Stomach (tissue), 9 donors: ENCODE results near the gene LRRC8B. TPM values are rescaled to one million over a fixed set of nuclear protein-coding genes. Genes with fewer than 3 reads are reported as not detected.
A peak's percentile ranks its signal among the peaks of the same experiment; 100 is the strongest.
"Not testable (repeated sequence)": the region's sequence is repeated elsewhere in the genome, so short reads cannot be mapped to it uniquely, and the experiment has no call there.

Source experiments
- DNase-seq, 2 donors: peaks; one replicate each; pipeline versions ENCODE4 v3.0.0 to v3.0.0-alpha.2; 2013 to 2019
- H3K27ac ChIP-seq, 5 donors: fragments of 200-600 bp in 4 of 5; sonication (generic) in 4 of 5; one replicate each; pipeline ENCODE4 v1.5.1; 2013 to 2019; ENCODE audit warnings: mild to moderate bottlenecking in 1 of 5, moderate library complexity in 1 of 5
- H3K27me3 ChIP-seq, 3 donors: fragments of 200-600 bp; sonication (generic); one replicate each; pipeline ENCODE4 v1.5.1; 2017 to 2019; ENCODE audit warnings: mixed run types in 1 of 3
- H3K36me3 ChIP-seq, 4 donors: fragments of 200-600 bp; sonication (generic); 1 replicate in 3 of 4; 2 replicates in 1 of 4; pipeline ENCODE4 v1.5.1; 2016 to 2019
- H3K4me1 ChIP-seq, 4 donors: fragments of 200-600 bp; sonication (generic); one replicate each; pipeline ENCODE4 v1.5.1; 2016 to 2019
- H3K4me3 ChIP-seq, 4 donors: fragments of 200-600 bp; sonication (generic) in 3 of 4; one replicate each; pipeline ENCODE4 v1.5.1; 2016 to 2019; ENCODE audit warnings: mild to moderate bottlenecking in 1 of 4
- H3K9me3 ChIP-seq, 4 donors: fragments of 200-600 bp; sonication (generic); one replicate each; pipeline ENCODE4 v1.5.1; 2016 to 2019
- CTCF ChIP-seq, 7 experiments: fragments of 450-650 bp in 4 of 7; fragments of 200-600 bp in 3 of 7; sonication (generic) in 3 of 7; IDR thresholded peaks; one replicate each; pipeline ENCODE4 v1.5.1; 2016 to 2019; ENCODE audit warnings: antibody characterized with exemption in 7 of 7, control low read depth in 2 of 7, mild to moderate bottlenecking in 1 of 7
- EP300 ChIP-seq: sonication (generic); formaldehyde crosslinking; IDR thresholded peaks from one replicate; pipeline ENCODE4 v1.6.1; 2017; ENCODE audit warnings: antibody characterized with exemption
- POLR2A ChIP-seq, 4 donors: fragments of 450-650 bp; IDR thresholded peaks; one replicate each; pipeline ENCODE4 v1.6.1; 2016; ENCODE audit warnings: antibody characterized with exemption in 4 of 4, control low read depth in 2 of 4, mild to moderate bottlenecking in 1 of 4, moderate library complexity in 1 of 4
- POLR2AphosphoS5 ChIP-seq, 3 donors: sonication (generic); formaldehyde crosslinking; IDR thresholded peaks; one replicate each; pipeline ENCODE4 v1.6.1; 2016; ENCODE audit warnings: antibody characterized with exemption in 3 of 3
- WGBS, 5 donors: extraction: QIAGEN DNeasy Blood & Tissue Kit in 3 of 5; methylation state at CpG; one replicate each; pipeline versions ENCODE4 v1.1.5 to v1.1.7; 2013 to 2018; 5-methylcytosine and 5-hydroxymethylcytosine counted together
- intact Hi-C: fragments of 100-400 bp; cut with DNase I; formaldehyde crosslinking; loops from one replicate; pipeline ENCODE4 v1.15.1; 2023; ENCODE audit warnings: low total_unique reads
- polyA plus RNA-seq, 3 donors: library from polyadenylated mRNA; stranded (reverse); fragments of 200-250 nt; gene quantifications; one replicate each; pipeline ENCODE4 v1.2.3, GENCODE V29; 2013
- total RNA-seq, 5 donors: library from RNA; depleted of rRNA; stranded (reverse); fragments of >200 nt; gene quantifications; one replicate each; pipeline versions ENCODE4 v1.1.0 to v1.2.3, GENCODE V29; 2014 to 2016
- donor health status: healthy with polysubstance abuse.
- donor health status: Bipolar disorder and iron deficiency.
- donor health status: healthy.

Gene LRRC8B
- total and polyA plus RNA-seq, 8 donors: 1.2 to 27.4 (median 7.1) TPM

DNA sequence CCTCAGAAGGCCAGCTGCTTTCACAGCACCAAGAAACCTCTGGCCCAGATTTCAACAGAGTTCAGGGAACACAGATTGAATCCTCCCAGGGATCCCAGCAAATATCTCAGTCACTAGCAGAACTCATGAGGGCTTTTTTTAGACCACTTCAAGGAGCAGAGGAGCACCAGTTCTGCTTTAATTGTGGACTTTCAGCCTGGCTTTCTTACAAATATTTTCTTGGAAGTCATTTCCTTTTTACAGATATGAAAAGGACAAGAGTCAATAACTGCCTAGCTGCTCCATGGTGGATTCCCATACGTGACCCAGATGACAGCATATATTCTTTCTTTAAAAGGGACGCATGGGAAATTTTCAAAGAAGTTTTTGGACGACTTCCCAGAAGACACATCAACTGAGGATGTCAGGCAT lies 6.4 kb upstream of the LRRC8B start:
- peak in 1 of 2 donors; percentile 53 for DNase-seq
- Histone ChIP-seq H3K4me1 (peaks cover 0 to 6% (median 0%) of the 10 kb centered on the region in 4 donors), H3K36me3 (no peaks in the 10 kb centered on the region), H3K4me3 (no peak overlapping the region), H3K27me3 (no peaks in the 10 kb centered on the region), H3K9me3 (no peaks in the 10 kb centered on the region), H3K27ac (no peak overlapping the region)
- WGBS, 5 donors: 45 to 68% (median 48%) methylated on average over 3 of the region's 3 CpGs
- TF ChIP-seq EP300 (no peak), POLR2AphosphoS5 (IDR thresholded peaks at IDR 0.05) (no peak), CTCF (IDR thresholded peaks at IDR 0.05) (no peak), POLR2A (IDR thresholded peaks at IDR 0.05) (no peak)
- intact Hi-C loops: loop anchor here (10.0 kb wide), 1 partner anchor 87 kb away; no protein-coding TSS in a partner anchor

GRCh38 chr1:89519779-89520358 lies 4.8 kb upstream of the LRRC8B start:
- H3K4me3 ChIP-seq: no peak overlapping the region
- no peaks in the 10 kb centered on the region for H3K9me3 ChIP-seq
- no peaks in the 10 kb centered on the region for H3K36me3 ChIP-seq
- no peak overlapping the region for H3K27ac ChIP-seq
- TF ChIP-seq POLR2A (IDR thresholded peaks at IDR 0.05) (no peak), CTCF (IDR thresholded peaks at IDR 0.05) (peak in 4 of 7 experiments; percentile 41 to 67 (median 54))
- peak in 1 of 2 donors; percentile 46 for DNase-seq
- peaks cover 0 to 14% (median 7%) of the 10 kb centered on the region in 4 donors for H3K4me1 ChIP-seq
- intact Hi-C loops: loop anchor here (10.0 kb wide), 1 partner anchor 85 kb away; no protein-coding TSS in a partner anchor
- H3K27me3 ChIP-seq: no peaks in the 10 kb centered on the region
- WGBS, 5 donors: 94 to 100% (median 98%) methylated on average over 1 of the region's 1 CpG

GRCh38 chr1:89521977-89522376 lies 2.7 kb upstream of the LRRC8B start:
- H3K4me3 ChIP-seq: not testable (repeated sequence)
- WGBS, 5 donors: 89 to 99% (median 96%) methylated on average over 4 to 6 of the region's 6 CpGs

GRCh38 chr1:89523572-89524368 lies 859 bp upstream of the LRRC8B start:
- Histone ChIP-seq H3K27me3 (no peaks in the 10 kb centered on the region), H3K36me3 (no peaks in the 10 kb centered on the region), H3K4me1 (peaks cover 16 to 43% (median 30%) of the 10 kb centered on the region in 4 donors), H3K4me3 (peak overlapping the region; percentile 67 to 95 (median 82)), H3K9me3 (no peaks in the 10 kb centered on the region), H3K27ac (peak overlapping the region; percentile 94 to 98 (median 97))
- TF ChIP-seq CTCF (IDR thresholded peaks at IDR 0.05) (no peak), EP300 (no peak), POLR2AphosphoS5 (IDR thresholded peaks at IDR 0.05) (no peak), POLR2A (IDR thresholded peaks at IDR 0.05) (no peak)
- 21 to 23% (median 23%) methylated on average over 20 to 21 of the region's 21 CpGs for WGBS, 5 donors
- peak; percentile 50 to 87 for DNase-seq
- intact Hi-C loops: no loop called here

More at GRCh38 chr1:89521977-89522376, 2.7 kb upstream of the LRRC8B start:
- intact Hi-C loops, H3K36me3 ChIP-seq, DNase-seq, H3K27ac ChIP-seq, H3K9me3 ChIP-seq, H3K27me3 ChIP-seq: not testable (repeated sequence)
- peaks cover 9 to 31% (median 23%) of the 10 kb centered on the region in 4 donors for H3K4me1 ChIP-seq
